C4-2B (cell line): Measurements from ENCODE around the gene OSM.
A peak's percentile ranks its signal among the peaks of the same experiment; 100 is the strongest.

Experiments used
- H3K27ac ChIP-seq: fragments of 450-650 bp; 2 replicates; pipeline ENCODE4 v1.5.1; 2017
- CTCF ChIP-seq: fragments of 450-650 bp; conservative IDR thresholded peaks from 2 replicates; pipeline ENCODE4 v1.5.1; 2017; ENCODE audit warnings: mild to moderate bottlenecking
- ZFX ChIP-seq: fragments of 450-650 bp; IDR thresholded peaks from 2 replicates; pipeline ENCODE4 v1.6.1; 2017

The OSM gene

DNA sequence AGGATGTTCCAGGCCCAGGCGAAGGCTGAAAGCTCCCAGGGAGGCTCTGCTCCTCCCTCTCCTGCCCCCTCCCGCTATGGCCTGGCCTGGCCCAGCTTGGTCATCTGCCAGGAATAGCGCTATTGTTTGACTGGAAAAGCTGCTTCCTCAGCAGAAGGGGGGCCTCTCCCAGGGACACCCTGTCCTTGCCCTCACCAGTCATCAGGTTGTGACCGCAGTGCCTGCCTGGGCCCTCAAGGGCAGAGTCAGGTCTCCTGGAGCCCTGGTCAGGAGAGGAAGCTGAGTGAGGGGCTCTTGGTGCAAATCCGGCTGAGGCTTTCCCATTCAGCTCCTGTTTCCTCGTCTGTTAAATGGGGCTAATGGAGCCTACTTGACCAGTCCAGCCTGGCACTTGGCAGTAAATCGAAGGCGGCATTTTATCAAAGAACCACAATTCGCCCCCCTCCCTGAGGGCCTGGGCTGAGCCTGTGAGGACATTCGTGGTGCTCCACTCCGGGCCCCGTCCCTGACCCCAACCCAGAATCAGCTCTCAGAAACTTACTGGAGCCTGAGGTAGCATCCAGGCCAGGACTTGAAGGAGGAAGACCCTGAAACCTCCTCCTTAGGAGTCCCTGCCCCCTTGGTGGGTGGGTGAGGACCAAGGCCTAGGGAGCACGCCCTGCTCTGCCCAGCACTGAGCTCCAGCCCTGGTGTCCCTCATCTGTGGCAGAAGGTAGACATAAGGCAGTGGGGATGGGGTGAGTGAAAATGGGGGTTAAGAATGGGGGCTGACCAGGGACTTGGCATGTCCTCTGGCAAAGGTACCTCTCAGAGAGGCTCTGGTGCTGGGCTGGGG, 24.6 kb upstream of the OSM start:
- peak overlapping the region; percentile 77 for H3K27ac ChIP-seq
- TF ChIP-seq ZFX (no peak), CTCF (no peak)

- peak overlapping the region; percentile 77 for H3K27ac ChIP-seq
- TF ChIP-seq ZFX (peak; percentile 65; the same call in 1 of the 2 replicates), CTCF (no peak)
These were observed 23.8 kb upstream of the OSM start for GRCh38 chr22:30290342-30291057.

DNA sequence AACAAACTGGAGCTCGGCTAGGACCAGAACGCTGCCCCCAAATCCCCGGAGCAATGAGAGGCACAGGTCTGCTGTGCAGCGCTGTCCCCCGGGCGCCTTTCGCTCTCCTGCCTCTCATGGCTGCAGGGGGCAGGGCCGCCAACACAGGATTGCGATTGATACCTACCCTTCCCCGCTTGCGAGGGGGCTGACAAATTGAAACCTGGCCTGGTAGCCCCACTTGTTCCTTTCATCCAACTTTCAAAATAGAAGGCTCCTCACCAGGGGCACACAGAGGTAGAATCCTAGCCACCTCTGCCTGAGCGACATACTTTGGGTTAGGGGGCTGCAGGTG, 23.3 kb upstream of the OSM start:
- peak overlapping the region; percentile 77 for H3K27ac ChIP-seq
- TF ChIP-seq ZFX (no peak), CTCF (no peak)

DNA sequence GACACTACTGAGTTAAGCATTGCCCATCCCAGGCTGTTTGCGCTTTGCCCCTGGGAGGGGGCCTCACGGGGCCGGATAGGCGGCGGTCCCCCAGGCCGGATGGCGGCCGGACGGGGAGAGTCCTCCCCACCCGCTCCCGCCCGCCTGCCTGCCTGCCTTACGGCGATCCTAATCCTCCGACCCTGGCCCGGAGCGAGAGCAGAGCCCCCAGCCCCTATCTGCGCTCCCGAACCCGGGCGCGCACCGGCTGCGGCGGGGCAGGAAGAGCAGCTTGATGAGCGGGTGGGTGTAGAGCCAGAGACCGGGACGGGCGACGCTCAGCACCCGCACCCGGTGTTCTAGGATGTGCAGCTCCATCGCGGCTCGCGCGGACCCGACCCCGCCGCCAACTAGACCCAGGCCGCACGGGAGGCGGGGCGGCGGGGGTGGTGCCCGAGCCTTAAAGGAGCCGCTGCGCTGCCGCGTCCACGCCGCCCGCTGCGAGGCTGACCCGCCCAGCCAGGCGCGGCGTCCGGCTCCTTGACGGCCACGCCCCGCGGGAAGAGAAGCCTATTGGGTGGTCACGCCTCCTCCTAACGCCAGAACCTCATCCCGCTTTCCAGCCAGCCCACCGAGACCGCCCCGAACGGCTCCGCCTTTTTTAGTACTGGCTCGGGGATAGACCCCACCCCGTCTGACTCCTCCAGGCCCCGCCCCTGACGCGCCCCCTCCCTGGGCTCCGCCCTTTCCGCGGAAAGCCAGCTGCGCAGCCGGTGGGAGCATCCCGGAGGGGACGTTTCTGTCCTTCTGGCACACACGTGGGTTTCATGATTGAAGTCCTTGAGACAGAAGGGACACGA, 22.7 kb upstream of the OSM start, which contains the start of gene CASTOR1:
CASTOR1 (minus strand) TSS at position 365 of the 839 bp plus-strand sequence; CDS start at position 357, 8 bp downstream.
- TF ChIP-seq ZFX, result peak; percentile 34; the same call in 1 of the 2 replicates
- TF ChIP-seq CTCF, result no peak
- H3K27ac ChIP-seq, result peak within 1 kb of the TSS; percentile 77

- peak overlapping the region; percentile 70 for H3K27ac ChIP-seq
- no peak for TF ChIP-seq ZFX
- no peak for TF ChIP-seq CTCF
These were observed 21.9 kb upstream of the OSM start for GRCh38 chr22:30288419-30289140.

DNA sequence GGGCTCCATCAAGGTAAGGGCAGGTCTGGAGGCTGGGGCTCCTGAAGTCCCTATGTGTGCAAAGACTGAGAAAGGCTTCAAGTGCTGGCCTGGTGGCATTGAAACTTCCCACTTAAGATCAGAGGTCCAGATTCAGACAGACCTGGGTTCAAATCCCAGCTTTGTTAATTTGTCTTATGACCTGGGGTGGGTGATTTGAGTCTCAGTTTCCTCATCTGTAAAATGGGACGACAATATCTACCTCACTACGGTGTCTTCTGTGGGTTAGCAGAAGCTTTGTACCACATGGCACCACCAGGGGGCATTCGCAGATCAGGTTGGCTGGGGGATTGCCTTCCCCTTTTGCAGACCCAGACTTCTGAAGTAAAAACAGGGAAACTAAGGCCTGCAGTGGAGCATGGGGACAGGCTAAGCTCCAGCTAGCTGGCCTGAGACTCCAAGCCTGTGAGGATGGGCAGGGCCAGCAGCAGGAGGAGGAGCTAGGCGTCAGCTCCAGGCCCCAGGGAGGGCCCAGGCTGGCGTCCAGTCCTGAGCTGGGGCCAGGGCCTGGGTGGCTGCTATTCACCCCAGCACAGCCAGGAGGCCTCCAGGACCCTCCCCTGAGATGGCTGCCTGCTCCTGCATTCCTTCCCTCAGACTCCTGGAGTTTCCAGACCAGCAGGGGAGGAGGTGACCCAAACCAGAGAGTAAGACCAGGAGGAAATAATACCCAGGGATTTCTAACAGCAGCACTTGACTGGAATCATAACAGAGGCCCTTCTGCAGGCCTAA, 21.2 kb upstream of the OSM start:
- TF ChIP-seq CTCF (peak; percentile 76), ZFX (no peak)
- H3K27ac ChIP-seq, result peak overlapping the region; percentile 70
